Stimulated activated CD4-positive, alpha-beta T cell treated with anti-CD3 and anti-CD28 coated beads, Interleukin-15, amount 100 ng/mL, for 24 hours (primary cell): ENCODE results near the gene ART1.
A peak's percentile ranks its signal among the peaks of the same experiment; 100 is the strongest.
"Not testable (repeated sequence)": the region's sequence is repeated elsewhere in the genome, so short reads cannot be mapped to it uniquely, and the experiment has no call there.

Experiments
- DNase-seq: peaks from one replicate; pipeline ENCODE4 v3.0.0-alpha.2; 2020

The ART1 gene

DNA sequence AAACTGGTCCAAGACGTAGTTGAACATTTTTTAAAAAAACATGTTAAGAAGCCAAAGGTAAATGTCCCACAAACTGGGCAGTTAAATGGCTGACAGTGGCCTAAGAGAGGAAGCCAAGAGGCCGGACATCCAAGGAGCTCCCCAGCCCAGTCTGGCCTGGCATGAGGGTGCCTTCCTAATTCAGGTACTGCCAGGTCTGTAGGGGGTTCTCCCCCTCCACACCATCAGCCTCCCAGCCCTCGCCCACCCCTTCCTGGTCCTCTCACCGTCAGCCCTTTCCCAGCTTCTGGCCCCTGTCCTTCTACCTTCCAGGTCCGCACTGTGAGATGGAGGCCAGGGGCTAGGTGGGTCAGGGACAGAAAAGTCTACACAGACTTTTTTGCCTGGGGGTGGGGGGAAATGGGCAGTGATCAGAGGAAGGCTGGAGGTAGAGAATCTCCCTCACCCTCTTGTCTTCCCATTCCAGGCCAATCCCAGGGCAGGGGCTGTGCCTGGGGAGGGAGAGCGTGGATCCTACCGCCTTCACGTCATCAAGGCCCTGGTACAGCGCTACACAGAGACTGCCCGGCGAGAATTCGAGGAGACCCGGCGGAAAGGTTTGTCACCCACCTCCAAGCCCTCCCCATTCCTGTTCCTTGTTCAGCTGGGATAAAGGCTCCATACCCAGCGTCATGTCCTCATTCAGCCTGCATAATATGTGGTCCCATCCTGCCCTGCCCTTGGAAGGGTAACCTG is 9.1 kb upstream of the ART1 start:
- no peak for DNase-seq

DNA sequence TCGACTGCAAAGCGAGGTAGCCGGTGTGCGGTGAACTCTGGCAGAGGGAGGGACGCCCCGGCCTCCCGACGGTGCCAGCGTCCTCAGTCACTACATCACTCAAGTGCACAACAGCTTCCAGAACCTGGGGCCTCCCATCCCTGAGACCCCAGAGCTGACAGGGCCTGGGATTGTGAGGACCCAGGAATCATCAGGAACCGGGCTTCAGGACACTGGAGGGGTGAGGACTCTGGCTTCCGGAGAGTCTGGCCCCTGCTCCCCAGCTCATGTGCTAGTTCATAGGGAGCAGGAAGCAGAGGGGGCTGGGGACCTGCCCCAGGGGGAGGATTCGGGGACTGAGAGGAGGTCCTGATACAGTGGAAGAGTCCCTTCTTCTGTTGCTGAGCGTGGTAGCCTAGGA is 7.7 kb upstream of the ART1 start:
- DNase-seq: no peak

DNA sequence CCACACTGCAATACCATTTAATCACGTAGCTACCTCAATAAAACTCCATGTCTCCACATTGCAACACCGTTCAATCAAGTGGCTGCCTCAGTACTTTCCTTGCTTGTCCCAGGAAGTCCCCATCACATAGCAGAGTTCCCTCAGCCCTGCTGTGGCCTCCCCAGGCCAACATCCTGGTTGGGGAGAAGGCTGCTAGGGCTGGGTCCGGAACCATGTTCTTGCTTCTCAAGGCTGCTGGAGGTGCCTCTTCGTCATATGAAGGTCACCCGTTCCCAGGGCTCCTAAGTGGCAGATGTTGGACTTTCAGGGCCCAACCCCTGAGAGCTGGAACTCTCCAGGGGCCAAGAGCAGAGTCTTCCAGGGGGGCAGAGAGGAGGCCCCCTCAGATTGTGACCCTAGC is 6.4 kb upstream of the ART1 start:
- no peak for DNase-seq

DNA sequence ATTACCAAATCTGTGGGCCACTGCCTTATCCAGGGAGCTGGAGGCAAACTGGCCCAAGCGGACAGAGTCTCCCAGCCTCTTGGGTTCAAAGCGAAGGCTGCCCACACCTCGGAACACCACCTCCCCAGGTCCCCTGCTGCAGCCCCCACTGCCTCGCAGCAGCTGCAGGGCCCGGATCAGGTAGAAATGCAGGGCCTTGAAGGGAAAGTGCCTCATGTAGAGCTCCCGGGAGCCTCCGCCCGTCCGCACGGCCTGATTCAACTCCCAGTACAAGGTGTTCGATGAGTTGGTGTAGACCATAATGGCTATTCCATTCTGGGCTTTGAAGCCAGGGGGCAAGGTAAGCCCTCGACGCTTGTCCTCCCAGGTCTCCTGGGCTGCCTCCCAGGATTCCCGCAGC is 5.1 kb upstream of the ART1 start:
- no peak for DNase-seq

DNA sequence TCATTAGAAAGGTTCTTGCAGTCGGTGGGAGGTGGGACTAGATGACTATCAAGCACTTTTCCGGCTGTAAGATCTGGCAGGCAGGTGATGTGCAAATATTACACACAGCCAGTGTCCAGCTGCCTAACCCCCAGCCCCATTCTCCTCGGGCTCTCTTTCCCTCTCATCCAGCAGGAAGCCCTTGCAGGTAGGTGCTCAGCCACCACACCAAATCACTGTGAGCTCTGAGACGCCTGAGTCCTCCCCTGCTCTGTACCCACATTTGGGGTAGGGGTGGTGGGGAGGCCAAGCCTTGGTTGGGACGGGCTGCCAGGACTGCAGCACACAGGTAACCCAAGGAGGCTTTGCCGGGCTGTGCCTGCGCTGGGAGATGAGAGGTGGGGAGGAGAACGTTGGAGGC is 3.7 kb upstream of the ART1 start:
- DNase-seq: no peak

DNA sequence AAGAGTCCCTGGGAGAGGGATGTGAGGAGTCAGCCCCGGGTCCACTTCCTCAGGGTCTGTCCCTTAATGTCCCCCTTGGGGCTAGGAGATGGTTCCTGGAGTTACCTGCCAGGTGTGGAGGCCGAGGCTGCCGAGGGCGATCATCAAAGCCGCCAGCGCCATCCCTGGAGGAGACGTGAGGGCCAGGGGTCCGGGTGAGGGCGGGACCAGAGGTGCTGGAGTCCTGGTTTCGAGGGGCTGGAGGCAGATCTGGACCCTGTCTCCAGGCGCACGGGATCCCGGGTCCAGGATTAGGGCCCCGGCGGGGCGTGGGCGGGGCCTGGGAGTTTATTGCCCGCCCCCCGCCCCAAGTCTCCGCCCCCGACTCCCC is 3.2 kb upstream of the ART1 start, which contains the start of gene ART5:
Gene ART5, minus strand, starts transcription at position 292 of the 370 bp plus-strand sequence. Its CDS starts 130 bp downstream, at position 162.
- no peak for DNase-seq

DNA sequence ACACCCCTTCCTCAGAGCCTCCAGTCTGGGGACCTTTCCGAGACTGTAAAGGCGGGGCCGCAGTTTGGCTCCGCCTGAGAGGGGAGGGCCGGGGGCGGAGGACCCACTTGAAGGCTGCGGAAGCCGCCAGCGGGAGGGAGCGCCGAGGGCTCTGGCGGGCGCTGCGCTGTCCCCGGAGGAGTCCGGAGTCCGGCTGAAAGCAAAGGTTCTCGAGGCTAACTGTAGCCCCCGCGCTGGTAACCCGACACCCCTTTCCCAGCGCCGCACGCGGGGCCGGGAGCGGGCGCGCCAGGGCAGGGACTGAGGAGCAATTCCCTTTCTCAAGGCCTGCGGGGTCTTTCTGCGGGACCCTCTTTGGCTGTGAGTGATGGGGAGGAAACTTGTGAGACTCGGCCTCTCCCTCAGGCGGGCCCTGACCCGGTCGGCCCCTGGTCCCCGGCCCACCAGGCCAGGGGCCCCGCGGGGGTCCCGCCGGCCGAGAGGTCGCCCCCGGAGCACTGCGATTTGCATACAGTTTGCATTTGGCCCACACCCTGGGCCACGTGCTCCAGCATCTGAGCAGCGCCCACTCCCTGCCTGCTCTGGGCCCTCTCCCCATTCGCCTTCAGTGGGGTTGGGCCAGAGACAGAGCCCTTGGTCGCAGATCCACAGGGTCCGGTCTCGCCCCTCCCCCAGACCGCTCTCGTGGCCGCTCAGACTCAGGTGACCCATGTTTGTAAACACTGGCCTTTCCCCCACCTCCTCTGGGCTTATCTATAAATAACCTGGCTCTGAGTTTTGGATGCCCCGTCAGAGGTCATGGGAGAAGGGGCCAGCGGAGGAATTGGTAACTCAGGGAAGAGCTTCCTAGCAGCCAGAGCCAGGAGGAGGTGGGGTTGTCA is 2.6 kb upstream of the ART1 start:
- peak; percentile 74 for DNase-seq

DNA sequence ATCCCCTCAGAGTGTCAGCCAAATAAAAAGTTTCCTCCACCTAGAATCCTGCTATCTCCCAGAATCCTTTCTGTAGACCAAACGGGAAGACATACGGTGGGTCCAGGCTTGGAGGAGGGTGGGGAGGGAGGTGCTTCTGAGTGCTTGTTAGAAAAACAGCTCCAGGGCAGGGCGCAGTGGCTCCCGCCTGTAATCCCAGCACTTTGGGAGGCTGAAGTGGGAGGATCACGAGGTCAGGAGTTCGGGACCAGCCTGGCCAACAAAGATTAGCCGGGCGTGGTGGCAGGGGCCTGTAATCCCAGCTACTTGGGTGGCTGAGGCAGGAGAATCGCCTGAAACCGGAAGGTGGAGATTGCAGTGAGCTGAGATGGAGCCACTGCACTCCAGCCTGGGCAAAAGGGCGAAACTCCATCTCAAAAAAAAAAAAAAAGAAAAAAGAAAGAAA is 1.8 kb upstream of the ART1 start:
- not testable (repeated sequence) for DNase-seq

DNA sequence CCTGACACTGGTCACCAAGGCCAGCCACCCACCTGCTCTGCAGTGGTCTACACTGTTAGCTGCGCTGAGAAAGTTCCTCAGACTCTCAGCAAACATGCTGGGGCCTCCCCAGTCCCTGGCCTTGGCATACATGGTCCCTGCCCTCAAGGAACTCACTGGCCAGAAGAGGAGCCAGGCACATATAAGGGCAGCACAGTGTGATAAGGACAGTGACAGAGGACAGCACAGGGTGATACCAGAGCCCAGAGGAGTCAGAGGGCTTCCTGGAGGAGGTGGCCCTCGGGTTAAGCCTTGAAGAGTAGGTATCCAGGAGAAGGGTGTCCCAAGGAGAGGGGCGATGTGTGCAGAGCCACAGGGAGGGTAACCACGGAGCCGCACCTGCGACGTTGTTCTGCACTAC is 624 bp downstream of the ART1 start:
- no peak for DNase-seq

DNA sequence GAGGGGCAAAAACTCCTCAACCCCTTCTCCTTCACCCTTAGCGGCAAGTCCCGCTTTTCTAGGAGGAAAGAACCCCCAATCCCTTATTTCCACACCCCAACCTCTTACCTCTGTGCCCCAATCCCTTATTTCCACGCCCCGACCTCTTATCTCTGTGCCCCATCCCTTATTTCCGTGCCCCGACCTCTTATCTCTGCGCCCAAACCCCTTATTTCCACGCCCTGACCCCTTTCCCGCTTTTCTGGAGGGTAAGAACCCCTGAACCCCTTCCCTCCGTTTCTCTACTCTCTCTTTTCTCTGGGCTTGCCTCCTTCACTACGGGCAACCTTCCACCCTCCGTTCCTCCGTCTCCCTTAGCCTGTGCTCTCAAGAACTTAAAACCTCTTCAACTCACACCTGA is 3.9 kb downstream of the ART1 start:
- not testable (repeated sequence) for DNase-seq

DNA sequence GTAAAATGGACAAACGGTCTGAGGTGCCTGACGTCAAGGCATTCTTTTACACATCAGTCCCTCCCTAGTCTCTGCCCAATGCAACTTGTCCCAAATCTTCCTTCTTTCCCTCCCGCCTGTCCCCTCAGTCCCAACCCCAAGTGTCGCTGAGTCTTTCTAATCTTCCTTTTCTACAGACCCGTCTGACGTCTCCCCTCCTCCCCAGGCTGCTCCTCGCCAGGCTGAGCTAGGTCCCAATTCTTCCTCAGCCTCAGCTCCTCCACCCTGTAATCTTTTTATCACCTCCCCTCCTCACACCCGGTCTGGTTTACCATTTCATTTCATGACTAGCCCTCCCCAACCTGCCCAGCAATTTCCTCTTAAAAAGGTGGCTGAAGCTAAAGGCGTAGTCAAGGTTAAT is 4.4 kb downstream of the ART1 start:
- not testable (repeated sequence) for DNase-seq

DNA sequence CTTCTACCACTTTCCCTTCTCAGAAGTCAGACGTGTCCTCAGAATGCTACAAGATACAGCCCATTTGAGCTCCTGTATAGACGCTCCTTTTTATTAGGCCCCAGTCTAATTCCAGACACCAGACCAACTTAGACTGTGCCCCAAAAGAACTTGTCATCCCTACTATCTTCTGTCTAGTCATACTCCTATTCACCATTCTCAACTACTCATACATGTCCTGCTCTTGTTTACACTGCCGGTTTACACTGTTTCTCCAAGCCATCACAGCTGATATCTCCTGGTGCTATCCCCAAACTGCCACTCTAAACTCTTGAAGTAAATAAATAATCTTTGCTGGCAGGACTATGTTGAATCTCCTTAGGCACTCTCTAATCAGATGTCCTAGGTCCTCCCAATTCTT is 7.6 kb downstream of the ART1 start:
- DNase-seq: not testable (repeated sequence)

DNA sequence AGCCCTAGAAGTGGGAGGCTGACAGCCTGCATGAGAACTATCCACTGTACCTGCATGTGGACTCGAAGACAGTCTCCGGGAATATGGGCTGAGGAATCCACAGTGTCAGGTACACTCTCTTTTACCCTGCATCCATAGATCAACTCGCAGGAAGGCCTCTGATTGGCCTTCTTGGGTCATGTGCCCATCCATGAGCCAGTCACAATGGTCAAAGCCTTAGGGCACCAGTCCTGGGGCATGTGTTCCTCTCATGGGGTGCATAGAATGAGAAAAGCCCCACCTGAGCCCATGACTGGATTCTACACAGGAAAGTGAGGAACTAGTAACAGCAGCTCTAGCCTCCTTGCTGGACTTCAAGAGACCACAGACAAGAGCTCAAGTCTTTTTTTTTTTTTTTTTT is 10.6 kb downstream of the ART1 start:
- no peak for DNase-seq

DNA sequence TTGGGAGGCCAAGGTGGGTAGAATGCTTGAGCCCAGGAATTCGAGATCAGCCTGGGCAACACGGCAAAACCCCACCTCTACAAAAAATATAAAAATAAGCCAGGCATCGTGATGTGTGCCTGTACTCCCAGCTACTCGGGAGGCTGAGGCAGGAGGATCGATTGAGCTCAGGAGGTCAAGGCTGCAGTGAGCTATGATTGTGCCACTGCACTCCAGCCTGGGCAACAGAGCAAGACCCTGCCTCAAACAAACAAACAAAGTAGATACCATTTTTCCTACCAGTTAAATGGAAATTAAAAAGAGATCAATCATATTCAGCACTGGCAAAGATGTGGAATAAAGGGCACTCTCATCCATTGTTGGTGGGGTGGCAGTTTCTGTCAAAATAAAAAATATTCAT is 12.4 kb downstream of the ART1 start:
- not testable (repeated sequence) for DNase-seq

DNA sequence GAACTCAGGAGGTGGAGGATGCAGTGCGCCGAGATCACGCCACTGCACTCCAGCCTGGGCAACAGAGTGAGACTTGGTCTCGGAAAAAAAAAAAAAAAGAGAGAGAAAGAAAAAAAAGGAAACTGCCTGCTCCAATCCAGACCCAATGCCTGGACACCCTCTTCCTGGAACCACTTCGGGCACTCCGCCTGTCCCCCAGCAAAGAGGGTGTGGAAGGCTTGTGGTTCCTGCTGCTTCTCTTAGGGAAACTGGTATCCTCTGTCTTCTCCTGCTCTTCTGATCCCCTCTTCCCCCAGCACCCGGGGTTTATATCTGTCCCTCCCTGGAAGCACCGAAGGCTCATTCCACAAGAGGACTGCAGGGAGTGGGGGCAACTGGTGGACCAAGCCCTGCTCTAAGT is 13.3 kb downstream of the ART1 start:
- no peak for DNase-seq

DNA sequence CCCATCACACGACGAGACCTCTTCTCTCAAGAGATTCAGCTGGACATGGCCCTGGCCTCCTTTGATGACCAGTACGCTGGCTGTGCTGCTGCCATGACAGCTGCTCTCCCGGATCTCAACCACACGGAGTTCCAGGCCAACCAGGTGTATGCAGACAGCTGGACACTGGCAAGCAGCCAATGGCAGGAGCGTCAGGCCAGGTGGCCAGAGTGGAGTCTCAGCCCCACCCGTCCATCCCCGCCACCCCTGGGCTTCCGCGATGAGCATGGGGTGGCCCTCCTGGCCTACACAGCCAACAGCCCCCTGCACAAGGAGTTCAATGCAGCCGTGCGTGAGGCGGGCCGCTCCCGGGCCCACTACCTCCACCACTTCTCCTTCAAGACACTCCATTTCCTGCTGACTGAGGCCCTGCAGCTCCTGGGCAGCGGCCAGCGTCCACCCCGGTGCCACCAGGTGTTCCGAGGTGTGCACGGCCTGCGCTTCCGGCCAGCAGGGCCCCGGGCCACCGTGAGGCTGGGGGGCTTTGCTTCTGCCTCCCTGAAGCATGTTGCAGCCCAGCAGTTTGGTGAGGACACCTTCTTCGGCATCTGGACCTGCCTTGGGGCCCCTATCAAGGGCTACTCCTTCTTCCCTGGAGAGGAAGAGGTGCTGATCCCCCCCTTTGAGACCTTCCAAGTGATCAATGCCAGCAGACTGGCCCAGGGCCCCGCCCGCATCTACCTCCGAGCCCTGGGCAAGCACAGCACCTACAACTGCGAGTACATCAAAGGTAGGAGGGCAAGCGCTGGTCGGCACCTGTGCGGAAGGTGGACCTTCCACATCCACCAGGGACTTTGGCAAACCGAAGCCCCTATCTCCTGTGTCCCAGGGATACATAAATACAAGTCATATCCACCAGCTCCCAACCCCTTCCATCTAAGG is 14.9 kb downstream of the ART1 start:
- DNase-seq: no peak

DNA sequence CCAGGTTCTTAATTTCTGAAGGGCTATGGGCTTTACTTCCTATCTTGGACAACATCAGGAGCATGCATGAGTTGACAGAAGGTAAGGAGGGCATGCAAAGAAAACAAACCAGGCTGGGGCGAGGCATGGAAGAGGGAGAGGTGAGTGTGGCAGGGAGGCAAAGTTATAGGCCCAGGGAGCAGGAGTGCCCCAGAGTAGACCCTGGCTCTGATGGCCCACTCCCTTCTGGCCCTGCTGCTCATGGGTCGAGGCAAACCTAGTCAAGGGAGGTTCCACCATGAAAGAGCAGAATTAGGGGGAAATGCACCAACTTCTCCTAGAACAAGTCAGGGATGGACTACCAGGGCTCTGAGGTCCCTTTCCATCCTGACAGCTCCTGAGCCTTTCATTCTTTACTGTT is 16.0 kb downstream of the ART1 start:
- DNase-seq: no peak

DNA sequence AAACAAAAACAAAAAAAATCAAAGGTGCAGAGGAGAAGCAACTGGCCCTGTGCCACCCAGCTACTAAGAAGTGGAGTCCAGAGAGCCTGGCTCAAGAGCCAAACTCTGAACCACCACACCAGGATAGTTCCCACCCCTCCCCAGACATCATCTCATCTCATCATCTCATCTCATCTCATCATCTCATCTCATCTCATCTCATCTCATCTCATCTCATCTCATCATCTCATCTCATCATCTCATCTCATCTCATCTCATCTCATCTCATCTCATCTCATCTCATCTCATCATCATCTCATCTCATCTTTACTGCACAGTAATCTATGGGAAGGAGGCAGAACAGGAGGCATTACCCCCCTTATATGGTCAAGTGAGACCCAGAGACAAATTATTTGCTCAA is 17.9 kb downstream of the ART1 start:
- no peak for DNase-seq

DNA sequence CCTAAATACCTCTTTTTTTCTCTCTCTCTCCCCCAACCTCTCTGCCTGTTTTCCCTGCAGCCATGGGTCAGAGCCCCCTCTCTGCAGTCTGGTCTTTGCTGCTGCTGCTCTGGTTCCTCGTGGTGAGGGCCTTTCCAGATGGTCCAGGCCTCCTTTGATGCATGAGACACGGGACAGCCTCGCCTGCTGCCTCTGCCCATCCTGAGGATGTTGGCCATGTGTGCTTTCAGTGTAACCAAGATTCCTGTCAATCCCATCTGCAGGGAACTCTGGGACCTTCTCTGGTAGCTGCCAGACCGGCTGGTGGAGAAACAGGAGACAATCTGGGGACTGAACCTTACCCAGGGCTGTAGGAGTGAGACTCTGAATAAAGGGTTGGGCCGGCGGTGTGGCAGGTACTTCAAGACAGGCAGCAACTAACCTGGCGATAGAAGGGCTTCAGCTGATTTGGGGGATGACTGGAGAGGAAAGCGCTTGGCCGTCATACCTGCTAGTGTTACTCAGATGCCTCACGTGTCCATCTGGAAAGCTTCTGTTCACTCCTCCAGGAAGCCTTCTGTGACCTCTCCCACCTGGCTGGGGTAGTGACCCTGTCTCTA is 19.2 kb downstream of the ART1 start:
- no peak for DNase-seq

DNA sequence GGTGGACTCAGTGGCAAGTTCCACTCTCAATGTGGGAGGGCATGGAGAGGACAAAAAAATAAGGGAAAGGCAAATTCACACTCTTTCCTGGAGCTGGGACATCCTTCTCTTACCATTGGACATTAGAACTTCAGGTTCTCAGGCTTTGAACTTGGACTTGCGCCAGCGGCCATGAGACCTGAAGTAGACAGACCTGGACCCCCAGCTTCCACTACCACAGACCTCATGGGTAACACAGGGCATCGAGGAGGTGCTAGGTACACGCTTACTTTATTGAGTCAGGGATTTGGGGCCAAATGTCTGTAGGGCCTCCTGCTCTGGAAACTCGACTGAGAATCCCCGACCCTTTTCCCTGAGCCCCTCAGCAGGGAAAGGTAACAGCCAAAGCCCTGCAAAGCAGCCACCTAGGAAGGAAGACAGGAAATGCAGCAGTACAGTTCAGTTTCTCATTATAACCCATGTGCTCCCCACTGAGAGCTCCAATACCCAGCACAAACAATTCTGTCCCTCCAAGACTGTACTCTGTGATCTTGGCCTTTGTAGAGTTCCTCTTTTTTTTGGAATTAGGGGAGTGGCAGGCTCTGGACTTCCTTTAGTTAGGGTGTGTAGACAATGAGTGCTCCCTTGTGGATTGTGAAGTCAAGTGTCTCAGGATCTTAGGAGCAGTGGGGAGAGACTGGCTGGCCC is 20.6 kb downstream of the ART1 start:
- DNase-seq: no peak

DNA sequence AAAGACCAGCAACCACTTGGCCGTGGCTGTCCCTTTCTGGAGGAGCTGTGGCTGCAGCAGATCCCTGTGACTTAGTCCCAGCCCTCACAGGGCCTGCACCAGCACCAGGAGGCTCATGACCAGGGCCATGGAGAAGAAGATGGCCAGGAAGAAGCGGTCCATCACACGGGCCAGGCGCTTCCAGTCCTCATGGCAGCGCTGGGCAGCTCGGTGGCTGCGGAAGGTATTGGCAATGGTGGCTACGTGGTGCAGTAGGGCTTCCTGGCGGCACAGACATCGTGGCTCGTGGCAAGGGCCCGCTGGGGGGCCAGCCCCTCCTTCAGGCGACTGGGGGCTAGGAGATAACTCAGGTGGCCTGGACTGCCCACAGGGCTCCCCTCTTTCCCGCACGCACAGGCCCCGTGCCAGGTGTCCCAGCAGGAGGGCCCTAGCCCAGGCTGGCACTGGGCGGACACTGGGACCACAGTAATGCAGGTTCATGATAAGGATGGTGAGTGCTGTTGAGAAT is 21.1 kb downstream of the ART1 start:
- DNase-seq: no peak
